Activated CD8-positive, alpha-beta memory T cell treated with anti-CD3 and anti-CD28 coated beads, Interleukin-2, amount 50 U/mL, for 48 hours (primary cell): Measurements from ENCODE around the gene HIRA.

Experiments used
- DNase-seq: peaks from one replicate; pipeline ENCODE4 v3.0.0-alpha.2; 2020

Gene HIRA

GRCh38 chr22:19463491-19464469, 32.2 kb upstream of the HIRA start:
- DNase-seq: no peak

DNA sequence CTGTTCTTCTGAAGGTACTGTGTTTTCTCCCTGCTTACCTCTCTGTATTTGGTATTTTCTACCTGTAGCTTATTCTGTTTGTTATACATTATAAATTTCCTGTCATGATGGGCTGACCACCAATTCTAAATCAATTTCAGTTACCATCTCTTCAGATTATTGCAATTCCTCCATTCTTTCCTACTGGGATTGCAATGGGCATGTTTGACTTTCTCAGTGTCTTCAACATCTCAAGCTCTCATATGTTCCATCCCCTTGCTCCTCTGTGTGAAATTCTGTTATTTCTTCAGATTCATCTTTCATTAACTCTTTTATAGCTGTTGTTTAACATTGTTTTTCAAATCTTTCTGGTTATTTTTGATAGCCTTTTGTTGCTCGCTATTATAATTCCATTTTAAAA, 31.5 kb upstream of the HIRA start:
- DNase-seq: no peak

- DNase-seq: no peak
Measured at GRCh38 chr22:19461506-19461905, 30.0 kb upstream of the HIRA start.

- no peak for DNase-seq
Measured at GRCh38 chr22:19460036-19460435, 28.5 kb upstream of the HIRA start.

GRCh38 chr22:19457828-19458428, 26.4 kb upstream of the HIRA start:
- no peak for DNase-seq

DNA sequence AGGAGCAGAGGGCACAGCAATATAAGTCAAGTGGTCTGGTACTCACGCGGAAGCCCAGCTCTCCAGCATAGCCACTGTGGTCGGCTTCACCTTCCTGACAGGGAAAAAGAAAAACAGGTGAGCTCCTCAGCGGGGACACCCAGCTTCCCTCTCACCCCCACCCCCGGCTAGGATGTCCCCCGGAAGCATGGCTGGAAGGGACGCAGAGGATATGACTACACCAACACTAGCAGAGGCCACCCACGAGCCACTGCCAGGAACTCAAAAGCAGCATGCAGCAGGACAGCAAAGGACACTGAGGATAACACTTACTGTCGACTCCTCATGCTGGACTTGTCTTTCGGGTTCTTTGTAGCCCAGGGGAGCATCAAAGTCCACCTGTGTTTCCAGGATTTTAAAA, 25.0 kb upstream of the HIRA start:
- DNase-seq: no peak

DNA sequence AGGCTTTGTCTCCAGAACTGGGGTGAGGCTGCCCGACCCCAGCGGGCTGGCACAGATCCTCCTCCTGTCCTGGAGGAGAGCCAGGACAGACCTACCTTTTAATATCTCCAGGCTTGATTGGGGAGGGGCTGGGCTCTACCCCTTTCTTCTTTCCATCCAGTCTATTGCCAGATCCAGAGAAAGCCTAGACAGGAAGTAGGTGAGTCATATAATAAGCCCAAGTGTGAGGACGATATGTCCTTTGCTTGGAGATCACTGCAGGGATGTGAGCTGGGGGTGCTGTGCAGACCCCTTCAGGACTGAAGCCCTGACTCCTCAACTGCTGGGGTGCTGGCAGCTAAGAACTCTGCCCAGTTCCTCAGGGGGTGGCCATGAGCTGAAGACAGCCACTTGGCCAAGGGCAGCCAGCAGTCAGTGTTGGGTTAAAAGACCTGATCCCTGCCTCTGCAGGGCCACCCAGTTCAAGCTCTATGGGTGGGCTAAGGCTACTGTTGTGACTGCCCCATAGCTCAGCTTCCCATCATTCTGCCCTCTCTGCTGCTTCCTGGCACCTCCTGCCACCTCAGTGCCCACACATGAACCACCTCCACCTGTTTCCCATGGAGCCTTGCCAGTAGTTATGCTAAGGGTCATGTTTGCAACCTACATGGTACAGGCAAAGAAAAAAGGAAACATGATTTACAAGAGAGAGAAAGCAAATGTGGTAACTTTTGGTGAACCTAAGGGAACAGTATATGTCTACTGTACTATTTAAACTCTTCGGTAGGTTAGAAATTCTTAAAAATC, 24.2 kb upstream of the HIRA start:
- DNase-seq: no peak

DNA sequence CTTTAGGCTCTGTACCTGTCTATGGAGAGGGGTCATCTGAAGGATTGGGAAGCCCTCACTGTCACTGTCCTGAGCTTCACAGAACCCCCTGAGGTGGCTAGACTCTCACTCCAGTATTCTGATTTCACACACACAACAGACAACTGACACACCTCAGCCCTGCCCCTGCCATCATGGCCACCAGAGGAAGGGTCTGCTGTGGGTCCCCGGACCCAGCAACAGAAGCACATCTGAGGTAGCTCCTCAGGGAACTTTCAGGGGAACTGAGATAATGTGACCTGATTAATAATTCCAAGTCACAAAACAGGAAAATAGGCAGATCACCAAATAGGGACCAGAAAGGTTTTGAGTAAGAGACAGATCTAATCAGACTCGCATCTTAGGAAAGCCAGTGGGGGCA, 23.5 kb upstream of the HIRA start:
- DNase-seq: no peak

- no peak for DNase-seq
Measured at GRCh38 chr22:19454156-19454555, 22.6 kb upstream of the HIRA start.

DNA sequence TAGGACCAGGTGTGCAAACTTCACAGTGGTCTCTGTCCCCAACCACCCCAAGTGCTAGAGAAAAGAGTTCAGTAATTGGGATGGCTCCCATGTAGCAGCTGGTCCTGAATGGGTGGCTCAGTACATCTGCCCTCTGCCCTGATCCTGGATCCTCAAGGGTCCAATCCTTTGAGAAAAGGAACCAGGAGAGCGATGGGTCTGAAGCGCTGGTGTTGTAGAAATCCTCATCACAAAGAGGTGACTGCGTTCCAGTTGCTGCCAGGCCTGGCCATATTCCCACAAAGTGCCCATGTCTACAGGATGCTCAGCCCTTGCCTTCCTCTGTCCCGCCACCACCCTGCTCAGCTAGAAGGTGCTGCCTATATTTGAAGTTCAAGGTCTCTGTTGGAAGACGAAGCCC, 22.2 kb upstream of the HIRA start:
- no peak for DNase-seq

DNA sequence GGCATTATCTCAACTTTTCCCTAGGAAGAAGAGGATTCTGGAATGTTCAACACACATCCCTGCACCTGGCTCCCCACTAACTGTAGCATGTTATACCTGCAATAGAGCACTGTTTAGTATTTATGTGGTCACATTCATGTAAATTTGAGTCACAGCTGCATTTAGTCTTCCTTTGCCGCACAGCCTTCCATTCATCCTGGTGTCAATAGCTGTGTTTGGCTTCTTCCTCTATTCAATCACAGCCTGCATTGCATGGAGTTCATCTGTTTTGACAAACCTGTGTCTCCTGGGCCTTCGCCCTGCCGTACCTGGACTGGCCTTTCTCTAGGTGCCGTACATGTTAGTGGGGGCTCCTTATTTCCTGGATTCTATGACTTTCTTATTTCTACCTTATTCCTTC, 20.0 kb upstream of the HIRA start:
- DNase-seq: no peak

GRCh38 chr22:19450363-19451175, 19.0 kb upstream of the HIRA start:
- no peak for DNase-seq

DNA sequence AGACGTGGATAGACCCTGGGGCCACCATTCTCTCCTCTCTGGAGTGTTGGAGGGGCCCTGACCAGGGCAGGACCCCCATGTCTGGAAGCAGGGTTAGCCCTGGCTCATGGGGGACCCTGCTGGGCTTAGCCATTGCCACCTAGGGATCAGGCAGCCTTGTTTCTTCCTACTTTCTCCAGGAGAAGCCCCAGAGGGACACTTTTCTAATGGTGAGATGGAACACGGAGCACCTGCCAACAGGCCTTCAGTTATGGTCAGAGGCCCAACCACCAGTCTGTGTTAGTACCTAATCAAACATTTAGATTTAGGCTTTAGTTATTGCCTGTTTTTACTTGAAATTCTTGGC, 17.9 kb upstream of the HIRA start:
- DNase-seq: no peak

GRCh38 chr22:19448739-19449421, 17.3 kb upstream of the HIRA start:
- DNase-seq: peak; percentile 66

- peak; percentile 62 for DNase-seq
Measured at GRCh38 chr22:19448076-19448607, 16.6 kb upstream of the HIRA start.

GRCh38 chr22:19447330-19448075, 16.0 kb upstream of the HIRA start, which contains the start of gene C22orf39:
C22orf39 (minus strand) TSS chr22:19447711; CDS start chr22:19447688, 23 bp downstream.
- peak; percentile 88 for DNase-seq

GRCh38 chr22:19446603-19447329, 15.2 kb upstream of the HIRA start:
- DNase-seq: no peak

DNA sequence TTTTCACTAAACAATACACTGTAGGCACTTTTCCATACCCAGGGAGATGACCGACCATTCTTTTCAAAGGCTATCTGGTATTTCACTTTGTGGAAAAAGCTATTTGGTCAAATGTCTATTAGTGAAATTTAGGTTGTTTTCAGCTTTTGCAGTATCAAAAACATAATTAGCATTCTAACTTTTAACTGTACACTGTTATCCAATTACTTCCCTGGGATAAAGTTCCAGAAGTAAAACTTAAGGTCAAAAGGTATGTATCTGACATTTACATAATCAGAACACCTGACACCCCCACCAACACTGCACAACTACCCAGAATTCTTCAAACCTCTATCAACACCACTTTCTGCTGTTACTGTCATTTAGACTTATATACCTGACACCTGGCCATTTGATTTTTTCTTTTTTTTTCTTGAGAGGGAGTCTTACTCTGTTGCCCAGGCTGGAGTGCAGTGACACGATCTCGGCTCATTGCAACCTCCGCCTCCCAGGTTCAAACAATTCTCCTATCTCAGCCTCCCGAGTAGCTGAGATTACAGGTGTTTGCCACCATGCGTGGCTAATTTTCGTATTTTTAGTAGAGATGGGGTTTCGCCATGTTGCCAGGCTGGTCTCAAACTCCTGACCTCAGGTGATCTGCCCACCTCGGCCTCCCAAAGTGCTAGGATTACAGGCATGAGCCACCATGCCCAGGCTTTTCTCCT, 13.9 kb upstream of the HIRA start:
- DNase-seq: peak; percentile 18

GRCh38 chr22:19443544-19444211, 12.1 kb upstream of the HIRA start:
- DNase-seq: no peak
